GM23338 (cell line): ENCODE data around the gene SULT1C2. TPM values are rescaled to one million over a fixed set of nuclear protein-coding genes. Genes with fewer than 3 reads are reported as not detected.

ENCODE experiments used
- ATAC-seq: fragments of 200-7000 bp; cut with Tn5 transposase; 3 replicates; pipeline ENCODE4 v1.9.1; 2020
- DNase-seq: peaks from one replicate; pipeline ENCODE4 v3.0.0-alpha.2; 2015; ENCODE audit warnings: low spot score
- H2AFZ ChIP-seq: fragments of 200-600 bp; sonication (generic); 2 replicates; pipeline ENCODE4 v1.8.0; 2016; ENCODE audit warnings: antibody characterized with exemption, mild to moderate bottlenecking, moderate library complexity
- H3F3A ChIP-seq: fragments of 200-600 bp; sonication (generic); replicated peaks from 2 replicates; pipeline ENCODE4 v1.8.0; 2017; ENCODE audit warnings: antibody characterized with exemption, mixed run types, low read depth
- H3K27ac ChIP-seq: fragments of 200-600 bp; sonication (generic); 2 replicates; pipeline ENCODE4 v1.6.1; 2016; ENCODE audit warnings: low read depth
- H3K27me3 ChIP-seq: fragments of 200-600 bp; sonication (generic); 2 replicates; pipeline ENCODE4 v1.8.0; 2016; ENCODE audit warnings: mild to moderate bottlenecking, mixed run types, moderate library complexity; ENCODE audit not compliant: insufficient read depth
- H3K36me3 ChIP-seq: fragments of 200-600 bp; sonication (generic); 2 replicates; pipeline ENCODE4 v1.8.0; 2016; ENCODE audit warnings: mild to moderate bottlenecking; ENCODE audit not compliant: insufficient read depth
- H3K4me1 ChIP-seq: fragments of 200-600 bp; sonication (generic); 2 replicates; pipeline ENCODE4 v1.8.0; 2016; ENCODE audit warnings: mild to moderate bottlenecking, moderate library complexity; ENCODE audit not compliant: insufficient read depth
- H3K4me2 ChIP-seq: fragments of 200-600 bp; sonication (generic); 2 replicates; pipeline ENCODE4 v1.7.1; 2017; ENCODE audit warnings: mixed run types
- H3K4me3 ChIP-seq: fragments of 200-600 bp; sonication (generic); 2 replicates; pipeline ENCODE4 v1.6.1; 2016; ENCODE audit warnings: mixed run types
- H3K79me2 ChIP-seq: fragments of 200-600 bp; sonication (generic); replicated peaks from 2 replicates; pipeline ENCODE4 v1.8.0; 2017; ENCODE audit warnings: mild to moderate bottlenecking; ENCODE audit not compliant: insufficient read depth
- H3K9me2 ChIP-seq: fragments of 200-600 bp; sonication (generic); 2 replicates; pipeline ENCODE4 v1.8.0; 2017; ENCODE audit not compliant: insufficient read depth
- H4K20me1 ChIP-seq: fragments of 200-600 bp; sonication (generic); replicated peaks from 2 replicates; pipeline ENCODE4 v1.8.0; 2017; ENCODE audit warnings: mild to moderate bottlenecking; ENCODE audit not compliant: insufficient read depth
- H3K27ac Mint-ChIP-seq: 2 replicates; pipeline ENCODE4 v1.8.0; 2020; ENCODE audit warnings: inconsistent platforms, mild to moderate bottlenecking, moderate library complexity, mixed read lengths
- H3K27me3 Mint-ChIP-seq: 3 replicates; pipeline ENCODE4 v1.8.0; 2022; ENCODE audit warnings: low read depth, mild to moderate bottlenecking, moderate library complexity, mixed read lengths, inconsistent platforms; ENCODE audit not compliant: insufficient read depth, poor library complexity
- H3K36me3 Mint-ChIP-seq: 3 replicates; pipeline ENCODE4 v1.8.0; 2021; ENCODE audit warnings: low read depth, mild to moderate bottlenecking, inconsistent platforms, moderate library complexity, mixed read lengths
- H3K4me1 Mint-ChIP-seq: 3 replicates; pipeline ENCODE4 v1.8.0; 2020; ENCODE audit warnings: mild to moderate bottlenecking, inconsistent platforms, mixed read lengths
- H3K4me3 Mint-ChIP-seq: 3 replicates; pipeline ENCODE4 v1.8.0; 2021; ENCODE audit warnings: moderate library complexity, mild to moderate bottlenecking, inconsistent platforms, mixed read lengths
- H3K9me3 Mint-ChIP-seq: 3 replicates; pipeline ENCODE4 v1.8.0; 2020; ENCODE audit warnings: moderate library complexity, mild to moderate bottlenecking, inconsistent platforms, mixed read lengths
- CREB1 ChIP-seq: fragments of 250-450 bp; sonication (Bioruptor Pico); IDR thresholded peaks from 2 replicates; pipeline ENCODE4 v1.5.0; 2020; ENCODE audit warnings: low read depth, mild to moderate bottlenecking, moderate library complexity
- ETS1 ChIP-seq: IDR thresholded peaks from 2 replicates; pipeline ENCODE4 v1.6.1; 2016; ENCODE audit warnings: antibody characterized with exemption
- EZH2 ChIP-seq: fragments of 200-600 bp; sonication (generic); IDR thresholded peaks from one replicate; pipeline ENCODE4 v1.8.0; 2017; ENCODE audit warnings: antibody characterized with exemption, mild to moderate bottlenecking, low read depth; ENCODE audit not compliant: unreplicated experiment
- JUNB ChIP-seq: IDR thresholded peaks from one replicate; pipeline ENCODE4 v1.6.1; 2016; ENCODE audit warnings: antibody characterized with exemption; ENCODE audit not compliant: unreplicated experiment
- NANOG ChIP-seq: IDR thresholded peaks from 2 replicates; pipeline ENCODE4 v1.6.1; 2016; ENCODE audit warnings: antibody characterized with exemption, borderline replicate concordance
- POLR2AphosphoS5 ChIP-seq: IDR thresholded peaks from 2 replicates; pipeline ENCODE4 v1.6.1; 2016; ENCODE audit warnings: antibody characterized with exemption, low read depth
- REST ChIP-seq: IDR thresholded peaks from one replicate; pipeline ENCODE4 v1.6.1; 2018; ENCODE audit warnings: antibody characterized with exemption; ENCODE audit not compliant: unreplicated experiment
- STAT1 ChIP-seq: IDR thresholded peaks from one replicate; pipeline ENCODE4 v1.6.1; 2016; ENCODE audit warnings: antibody characterized with exemption; ENCODE audit not compliant: unreplicated experiment
- ZNF114 ChIP-seq: fragments of 250-450 bp; sonication (Bioruptor Pico); IDR thresholded peaks from 2 replicates; pipeline ENCODE4 v1.5.0; 2020; ENCODE audit warnings: mild to moderate bottlenecking, moderate library complexity
- ZNF462 ChIP-seq: fragments of 250-450 bp; sonication (Bioruptor Pico); IDR thresholded peaks from 2 replicates; pipeline ENCODE4 v1.5.0; 2020; ENCODE audit warnings: mild to moderate bottlenecking, moderate library complexity
- polyA plus RNA-seq: library from polyadenylated mRNA; unstranded; fragments of >200 nt; fragmentation: Nextera tagmentation; extraction: Ambion mirVana; gene quantifications from 2 replicates; pipeline ENCODE4 v1.2.1, GENCODE V29; 2016
- total RNA-seq: library from RNA; depleted of rRNA; stranded (reverse); fragments of >200 nt; shearing (Covaris generic); gene quantifications from 2 replicates; pipeline ENCODE4 v1.2.3, GENCODE V29; 2014

SULT1C2 gene
- total and polyA plus RNA-seq, 2 experiments from 2014 or later = 0.69 to 1.9 TPM

- peaks cover 6% of the 10 kb centered on the region for H3K9me3 Mint-ChIP-seq
- Histone ChIP-seq H3F3A (no peaks in the 10 kb centered on the region), H3K27me3 (no peaks in the 10 kb centered on the region), H3K27ac (no peak overlapping the region), H4K20me1 (no peaks in the 10 kb centered on the region), H3K4me2 (no peak overlapping the region), H3K4me3 (no peak overlapping the region), H3K36me3 (no peaks in the 10 kb centered on the region), H2AFZ (peak overlapping the region; percentile 58), H3K79me2 (no peaks in the 10 kb centered on the region), H3K9me2 (0 out of 2 replicates have a peak, but pooled peaks cover 4% of the 10 kb centered on the region), H3K4me1 (peaks cover 11% of the 10 kb centered on the region; the same call in 1 of the 2 replicates)
- no peak overlapping the region for H3K27ac Mint-ChIP-seq
- H3K4me1 Mint-ChIP-seq = peaks cover 19% of the 10 kb centered on the region
- H3K4me3 Mint-ChIP-seq = no peak overlapping the region
- no peak for ATAC-seq
- H3K27me3 Mint-ChIP-seq = peaks cover 1% of the 10 kb centered on the region
- no peak for DNase-seq
- TF ChIP-seq CREB1 = no peak
- TF ChIP-seq NANOG = no peak
- no peak for TF ChIP-seq EZH2
- TF ChIP-seq STAT1 = no peak
- TF ChIP-seq ZNF114 (CRISPR knock-in tag) = no peak
- no peak for TF ChIP-seq ZNF462 (CRISPR knock-in tag)
- no peak for TF ChIP-seq REST
- TF ChIP-seq JUNB = no peak
- no peak for TF ChIP-seq ETS1
- TF ChIP-seq POLR2AphosphoS5 = no peak
- no peaks in the 10 kb centered on the region; the same call in 1 of the 3 replicates for H3K36me3 Mint-ChIP-seq
Measured at GRCh38 chr2:108287169-108287568, 1.5 kb upstream of the SULT1C2 start.
